Neuronal stem cell (in vitro differentiated cells): Measurements from ENCODE around the gene BPIFB3.

Experiments
- DNase-seq: peaks from one replicate; pipeline ENCODE4 v3.0.0-alpha.2; 2013; ENCODE audit warnings: low spot score
- H2AFZ ChIP-seq: one replicate; pipeline ENCODE4 v1.6.1; 2013; ENCODE audit warnings: mild to moderate bottlenecking, low read length, inconsistent platforms
- H2AK5ac ChIP-seq: 2 replicates; pipeline ENCODE4 v1.6.1; 2013; ENCODE audit warnings: low read depth, mild to moderate bottlenecking, inconsistent platforms, low read length, moderate library complexity, mixed read lengths
- H2BK120ac ChIP-seq: 2 replicates; pipeline ENCODE4 v1.6.1; 2013; ENCODE audit warnings: low read depth, mild to moderate bottlenecking, inconsistent platforms, low read length, moderate library complexity, mixed read lengths
- H2BK12ac ChIP-seq: one replicate; pipeline ENCODE4 v1.6.1; 2013; ENCODE audit warnings: low read length, inconsistent platforms
- H2BK15ac ChIP-seq: 2 replicates; pipeline ENCODE4 v1.6.1; 2013; ENCODE audit warnings: mild to moderate bottlenecking, low read length, inconsistent platforms, mixed read lengths
- H2BK5ac ChIP-seq: one replicate; pipeline ENCODE4 v1.6.1; 2013; ENCODE audit warnings: inconsistent platforms, mild to moderate bottlenecking, low read length, moderate library complexity
- H3K14ac ChIP-seq: one replicate; pipeline ENCODE4 v1.6.1; 2013; ENCODE audit warnings: low read length, inconsistent platforms
- H3K18ac ChIP-seq: 2 replicates; pipeline ENCODE4 v1.6.1; 2013; ENCODE audit warnings: low read length, inconsistent platforms
- H3K23ac ChIP-seq: 2 replicates; pipeline ENCODE4 v1.6.1; 2013; ENCODE audit warnings: low read depth, mild to moderate bottlenecking, mixed read lengths, low read length, inconsistent platforms; ENCODE audit not compliant: poor library complexity
- H3K27ac ChIP-seq: replicated peaks from 3 replicates; pipeline ENCODE4 v1.5.1; 2013; ENCODE audit warnings: low read length, inconsistent platforms
- H3K27me3 ChIP-seq, 3 experiments: 2 replicates each; pipeline ENCODE4 v1.6.1; 2013; ENCODE audit warnings: low read length in 3 of 3, mild to moderate bottlenecking in 2 of 3, inconsistent platforms in 1 of 3, low read depth in 1 of 3, mixed read lengths in 1 of 3, moderate library complexity in 1 of 3; ENCODE audit not compliant: control insufficient read depth in 3 of 3, insufficient read depth in 3 of 3
- H3K36me3 ChIP-seq, 2 donors: replicated peaks in 1 of 2; 2 replicates each; pipeline ENCODE4 v1.6.1; 2013; ENCODE audit warnings: low read length in 2 of 2; ENCODE audit not compliant: control insufficient read depth in 2 of 2, insufficient read depth in 2 of 2
- H3K4ac ChIP-seq: 2 replicates; pipeline ENCODE4 v1.6.1; 2013; ENCODE audit warnings: inconsistent platforms, mild to moderate bottlenecking, low read length, moderate library complexity
- H3K4me1 ChIP-seq, 2 donors: 1 replicate in 1 of 2; 2 replicates in 1 of 2; pipeline ENCODE4 v1.6.1; 2013; ENCODE audit warnings: low read length in 2 of 2, low read depth in 1 of 2; ENCODE audit not compliant: control insufficient read depth in 2 of 2, insufficient read depth in 1 of 2
- H3K4me2 ChIP-seq: one replicate; pipeline ENCODE4 v1.6.1; 2013; ENCODE audit warnings: mild to moderate bottlenecking, low read length, inconsistent platforms; ENCODE audit not compliant: insufficient read depth, poor library complexity, severe bottlenecking
- H3K4me3 ChIP-seq, 2 donors: 2 replicates each; pipeline ENCODE4 v1.5.1; 2013; ENCODE audit warnings: low read length in 2 of 2, mild to moderate bottlenecking in 2 of 2, inconsistent platforms in 1 of 2, moderate library complexity in 1 of 2
- H3K79me1 ChIP-seq: one replicate; pipeline ENCODE4 v1.6.1; 2013; ENCODE audit warnings: low read depth, mild to moderate bottlenecking, inconsistent platforms, low read length, moderate library complexity
- H3K9ac ChIP-seq: one replicate; pipeline ENCODE4 v1.6.1; 2013; ENCODE audit warnings: mild to moderate bottlenecking, low read depth, low read length, inconsistent platforms; ENCODE audit not compliant: poor library complexity
- H3K9me3 ChIP-seq, 2 donors: replicated peaks in 1 of 2; 2 replicates each; pipeline versions ENCODE3 to v1.6.1; 2013; ENCODE audit warnings: low read length in 2 of 2, mild to moderate bottlenecking in 2 of 2, inconsistent platforms in 1 of 2, low read depth in 1 of 2, mixed read lengths in 1 of 2, moderate library complexity in 1 of 2; ENCODE audit not compliant: control insufficient read depth in 2 of 2, insufficient read depth in 1 of 2
- H4K8ac ChIP-seq: one replicate; pipeline ENCODE4 v1.6.1; 2013; ENCODE audit warnings: low read depth, mild to moderate bottlenecking, inconsistent platforms, low read length, moderate library complexity
- H4K91ac ChIP-seq: one replicate; pipeline ENCODE4 v1.6.1; 2013; ENCODE audit warnings: low read length, low read depth, mild to moderate bottlenecking, inconsistent platforms; ENCODE audit not compliant: poor library complexity
- WGBS, 2 donors: extraction: QIAGEN DNeasy Blood & Tissue Kit; methylation state at CpG; one replicate each; pipeline ENCODE4 v1.1.7; 2013; ENCODE audit warnings: missing lambda C conversion rate in 2 of 2, mixed read lengths in 1 of 2; ENCODE audit not compliant: insufficient read length in 2 of 2, insufficient replicate concordance in 1 of 2; ENCODE audit errors: extremely low coverage in 2 of 2; 5-methylcytosine and 5-hydroxymethylcytosine counted together

BPIFB3 gene

GRCh38 chr20:33032555-33032954, 21.1 kb upstream of the BPIFB3 start:
- Histone ChIP-seq H4K8ac (no peak overlapping the region), H3K4me2 (no peak overlapping the region), H3K9ac (no peak overlapping the region), H3K18ac (no peak overlapping the region), H3K36me3 (no peaks in the 10 kb centered on the region), H4K91ac (no peak overlapping the region), H3K27me3 (peaks cover 0 to 3% (median 0%) of the 10 kb centered on the region in 3 experiments), H3K9me3 (no peaks in the 10 kb centered on the region), H2BK120ac (no peak overlapping the region), H3K23ac (no peak overlapping the region), H2BK15ac (no peak overlapping the region), H2BK5ac (no peak overlapping the region), H3K14ac (no peak overlapping the region), H3K4me1 (no peaks in the 10 kb centered on the region), H2BK12ac (no peak overlapping the region), H3K79me1 (no peaks in the 10 kb centered on the region), H2AK5ac (no peak overlapping the region), H3K4ac (no peak overlapping the region), H3K27ac (no peak overlapping the region), H2AFZ (no peak overlapping the region), H3K4me3 (no peak overlapping the region)
- WGBS, 2 donors, result no CpG with 5 or more reads among the region's 6 CpGs
- no peak for DNase-seq

GRCh38 chr20:33033381-33033780, 20.3 kb upstream of the BPIFB3 start:
- no peak overlapping the region for H2BK120ac ChIP-seq
- H3K4ac ChIP-seq, result no peak overlapping the region
- no peaks in the 10 kb centered on the region for H3K36me3 ChIP-seq
- no peaks in the 10 kb centered on the region for H3K9me3 ChIP-seq
- peaks cover 0 to 3% (median 0%) of the 10 kb centered on the region in 3 experiments for H3K27me3 ChIP-seq
- no peaks in the 10 kb centered on the region for H3K79me1 ChIP-seq
- no peak overlapping the region for H2AFZ ChIP-seq
- H4K8ac ChIP-seq, result no peak overlapping the region
- no peak for DNase-seq
- no peak overlapping the region for H4K91ac ChIP-seq
- no peak overlapping the region for H3K9ac ChIP-seq
- H3K4me2 ChIP-seq, result no peak overlapping the region
- no CpG with 5 or more reads among the region's 5 CpGs for WGBS, 2 donors
- no peak overlapping the region for H3K23ac ChIP-seq
- H2BK5ac ChIP-seq, result no peak overlapping the region
- no peak overlapping the region for H2BK15ac ChIP-seq
- H3K27ac ChIP-seq, result no peak overlapping the region
- no peak overlapping the region for H3K4me3 ChIP-seq
- no peaks in the 10 kb centered on the region for H3K4me1 ChIP-seq
- H3K18ac ChIP-seq, result no peak overlapping the region
- H2AK5ac ChIP-seq, result no peak overlapping the region
- no peak overlapping the region for H2BK12ac ChIP-seq
- H3K14ac ChIP-seq, result no peak overlapping the region

GRCh38 chr20:33034115-33034514, 19.6 kb upstream of the BPIFB3 start:
- H2AK5ac ChIP-seq, result no peak overlapping the region
- no peak overlapping the region for H3K4ac ChIP-seq
- H3K27ac ChIP-seq, result no peak overlapping the region
- H3K4me3 ChIP-seq, result peak overlapping the region in 1 of 2 donors; percentile 9
- no CpG with 5 or more reads among the region's 5 CpGs for WGBS, 2 donors
- H2BK12ac ChIP-seq, result no peak overlapping the region
- no peak overlapping the region for H2BK15ac ChIP-seq
- H3K4me2 ChIP-seq, result no peak overlapping the region
- H3K9me3 ChIP-seq, result no peaks in the 10 kb centered on the region
- H3K4me1 ChIP-seq, result no peaks in the 10 kb centered on the region
- H3K23ac ChIP-seq, result no peak overlapping the region
- H2AFZ ChIP-seq, result no peak overlapping the region
- no peaks in the 10 kb centered on the region for H3K36me3 ChIP-seq
- H2BK120ac ChIP-seq, result no peak overlapping the region
- H2BK5ac ChIP-seq, result no peak overlapping the region
- peaks cover 0 to 3% (median 0%) of the 10 kb centered on the region in 3 experiments for H3K27me3 ChIP-seq
- H3K14ac ChIP-seq, result no peak overlapping the region
- no peaks in the 10 kb centered on the region for H3K79me1 ChIP-seq
- H3K18ac ChIP-seq, result no peak overlapping the region
- H3K9ac ChIP-seq, result no peak overlapping the region
- H4K91ac ChIP-seq, result no peak overlapping the region
- no peak for DNase-seq
- H4K8ac ChIP-seq, result no peak overlapping the region

GRCh38 chr20:33034901-33035492, 18.7 kb upstream of the BPIFB3 start:
- no CpG with 5 or more reads among the region's 6 CpGs for WGBS, 2 donors

More at GRCh38 chr20:33034901-33035492, 18.7 kb upstream of the BPIFB3 start:
- no peak overlapping the region for H3K4me2 ChIP-seq
- H3K27ac ChIP-seq, result no peak overlapping the region
- no peak overlapping the region for H4K8ac ChIP-seq
- no peak overlapping the region for H3K4ac ChIP-seq
- H2AK5ac ChIP-seq, result no peak overlapping the region
- H3K9ac ChIP-seq, result no peak overlapping the region
- H3K36me3 ChIP-seq, result no peaks in the 10 kb centered on the region
- H2BK120ac ChIP-seq, result no peak overlapping the region
- H3K14ac ChIP-seq, result peak overlapping the region; percentile 50
- H3K79me1 ChIP-seq, result no peaks in the 10 kb centered on the region
- peak overlapping the region; percentile 18 for H3K23ac ChIP-seq
- peak overlapping the region in 1 of 2 donors; percentile 26 for H3K4me3 ChIP-seq
- H3K18ac ChIP-seq, result peak overlapping the region; percentile 16
- no peaks in the 10 kb centered on the region for H3K4me1 ChIP-seq
- H2BK15ac ChIP-seq, result no peak overlapping the region
- no peak overlapping the region for H2AFZ ChIP-seq
- no peak overlapping the region for H2BK12ac ChIP-seq
- peaks cover 0 to 3% (median 0%) of the 10 kb centered on the region in 3 experiments for H3K27me3 ChIP-seq
- no peaks in the 10 kb centered on the region for H3K9me3 ChIP-seq
- no peak for DNase-seq
- peak overlapping the region; percentile 14 for H2BK5ac ChIP-seq
- no peak overlapping the region for H4K91ac ChIP-seq
